Peyer's patch (tissue), 4 donors: ENCODE measurements around the gene PSMC3. TPM values are rescaled to one million over a fixed set of nuclear protein-coding genes. Genes with fewer than 3 reads are reported as not detected.

ENCODE experiments used
- DNase-seq, 3 donors: peaks; one replicate each; pipeline ENCODE4 v3.0.0-alpha.2; 2017 to 2019
- H3K27ac ChIP-seq, 4 donors: fragments of 200-600 bp; sonication (generic); one replicate each; pipeline ENCODE4 v1.5.1; 2016 to 2019
- H3K27me3 ChIP-seq, 2 donors: fragments of 200-600 bp; sonication (generic); one replicate each; pipeline ENCODE4 v1.5.1; 2019
- H3K36me3 ChIP-seq, 3 donors: fragments of 200-600 bp; sonication (generic); one replicate each; pipeline ENCODE4 v1.5.1; 2016 to 2019
- H3K4me1 ChIP-seq, 4 donors: fragments of 200-600 bp; sonication (generic); one replicate each; pipeline ENCODE4 v1.5.1; 2016 to 2019
- H3K4me3 ChIP-seq, 4 donors: fragments of 200-600 bp; sonication (generic); 1 replicate in 3 of 4; 2 replicates in 1 of 4; pipeline ENCODE4 v1.5.1; 2016 to 2019; ENCODE audit warnings: mild to moderate bottlenecking in 1 of 4
- H3K9me3 ChIP-seq, 4 donors: fragments of 200-600 bp; sonication (generic); one replicate each; pipeline ENCODE4 v1.5.1; 2016 to 2019; ENCODE audit warnings: mild to moderate bottlenecking in 1 of 4
- POLR2A ChIP-seq, 2 donors: fragments of 450-650 bp; IDR thresholded peaks; one replicate each; pipeline ENCODE4 v1.5.1; 2017; ENCODE audit warnings: antibody characterized with exemption in 2 of 2, mild to moderate bottlenecking in 2 of 2, moderate library complexity in 2 of 2
- total RNA-seq, 4 donors: library from RNA; depleted of rRNA; stranded (reverse); fragments of >200 nt; gene quantifications; one replicate each; pipeline ENCODE4 v1.1.0, GENCODE V29; 2016
- TF ChIP-seq, protein P1 (sequence below), 6 experiments: fragments of 450-650 bp in 4 of 6; fragments of 200-600 bp in 2 of 6; sonication (generic) in 1 of 6; IDR thresholded peaks; one replicate each; pipeline ENCODE4 v1.5.1; 2017 to 2019; ENCODE audit warnings: antibody characterized with exemption in 6 of 6, mild to moderate bottlenecking in 3 of 6, moderate library complexity in 1 of 6

PSMC3 gene
- total RNA-seq, 4 donors from 2014 or later: 47.6 to 121 (median 70.9) TPM

GRCh38 chr11:47384498-47384897 lies 41.7 kb downstream of the PSMC3 start:
- no peak for DNase-seq
- H3K36me3 ChIP-seq: no peaks in the 10 kb centered on the region
- TF ChIP-seq, protein P1, sequence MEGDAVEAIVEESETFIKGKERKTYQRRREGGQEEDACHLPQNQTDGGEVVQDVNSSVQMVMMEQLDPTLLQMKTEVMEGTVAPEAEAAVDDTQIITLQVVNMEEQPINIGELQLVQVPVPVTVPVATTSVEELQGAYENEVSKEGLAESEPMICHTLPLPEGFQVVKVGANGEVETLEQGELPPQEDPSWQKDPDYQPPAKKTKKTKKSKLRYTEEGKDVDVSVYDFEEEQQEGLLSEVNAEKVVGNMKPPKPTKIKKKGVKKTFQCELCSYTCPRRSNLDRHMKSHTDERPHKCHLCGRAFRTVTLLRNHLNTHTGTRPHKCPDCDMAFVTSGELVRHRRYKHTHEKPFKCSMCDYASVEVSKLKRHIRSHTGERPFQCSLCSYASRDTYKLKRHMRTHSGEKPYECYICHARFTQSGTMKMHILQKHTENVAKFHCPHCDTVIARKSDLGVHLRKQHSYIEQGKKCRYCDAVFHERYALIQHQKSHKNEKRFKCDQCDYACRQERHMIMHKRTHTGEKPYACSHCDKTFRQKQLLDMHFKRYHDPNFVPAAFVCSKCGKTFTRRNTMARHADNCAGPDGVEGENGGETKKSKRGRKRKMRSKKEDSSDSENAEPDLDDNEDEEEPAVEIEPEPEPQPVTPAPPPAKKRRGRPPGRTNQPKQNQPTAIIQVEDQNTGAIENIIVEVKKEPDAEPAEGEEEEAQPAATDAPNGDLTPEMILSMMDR (IDR thresholded peaks at IDR 0.05): no peak
- TF ChIP-seq POLR2A (IDR thresholded peaks at IDR 0.05): no peak
- no peaks in the 10 kb centered on the region for H3K4me1 ChIP-seq
- H3K27me3 ChIP-seq: no peaks in the 10 kb centered on the region
- H3K27ac ChIP-seq: no peak overlapping the region
- no peaks in the 10 kb centered on the region for H3K9me3 ChIP-seq
- no peak overlapping the region for H3K4me3 ChIP-seq

DNA sequence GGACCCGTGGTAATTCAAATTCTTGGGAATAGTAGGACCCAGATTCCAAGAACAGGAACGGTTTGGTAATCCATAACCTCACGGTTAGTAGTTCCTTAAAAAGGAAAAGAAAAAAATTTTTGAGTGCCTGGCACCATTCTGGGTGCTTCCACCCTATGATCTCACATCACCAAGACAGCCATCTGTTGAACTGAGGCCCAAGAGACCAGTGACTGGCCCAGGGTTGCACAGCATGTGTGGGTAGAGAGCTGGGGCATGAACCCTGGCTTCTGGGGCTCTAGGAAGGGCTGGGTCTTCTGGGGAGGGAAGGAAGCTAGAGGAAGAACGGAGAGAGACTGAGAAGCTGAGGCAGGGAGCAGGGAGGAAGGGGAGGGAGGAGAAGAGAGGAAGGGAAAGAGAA lies 43.2 kb downstream of the PSMC3 start:
- no peak overlapping the region for H3K27ac ChIP-seq
- no peaks in the 10 kb centered on the region for H3K36me3 ChIP-seq
- no peak overlapping the region for H3K4me3 ChIP-seq
- H3K27me3 ChIP-seq: no peaks in the 10 kb centered on the region
- peaks cover 0 to 6% (median 1%) of the 10 kb centered on the region in 4 donors for H3K4me1 ChIP-seq
- no peak for TF ChIP-seq POLR2A (IDR thresholded peaks at IDR 0.05)
- TF ChIP-seq, protein P1 (IDR thresholded peaks at IDR 0.05): no peak
- DNase-seq: no peak
- no peaks in the 10 kb centered on the region for H3K9me3 ChIP-seq

GRCh38 chr11:47380078-47380477 lies 46.2 kb downstream of the PSMC3 start:
- no peaks in the 10 kb centered on the region for H3K36me3 ChIP-seq
- no peak overlapping the region for H3K27ac ChIP-seq
- no peak overlapping the region for H3K4me3 ChIP-seq
- H3K4me1 ChIP-seq: peaks cover 0 to 6% (median 1%) of the 10 kb centered on the region in 4 donors
- TF ChIP-seq, protein P1 (IDR thresholded peaks at IDR 0.05): no peak
- TF ChIP-seq POLR2A (IDR thresholded peaks at IDR 0.05): no peak
- no peaks in the 10 kb centered on the region for H3K27me3 ChIP-seq
- DNase-seq: no peak
- H3K9me3 ChIP-seq: no peaks in the 10 kb centered on the region

DNA sequence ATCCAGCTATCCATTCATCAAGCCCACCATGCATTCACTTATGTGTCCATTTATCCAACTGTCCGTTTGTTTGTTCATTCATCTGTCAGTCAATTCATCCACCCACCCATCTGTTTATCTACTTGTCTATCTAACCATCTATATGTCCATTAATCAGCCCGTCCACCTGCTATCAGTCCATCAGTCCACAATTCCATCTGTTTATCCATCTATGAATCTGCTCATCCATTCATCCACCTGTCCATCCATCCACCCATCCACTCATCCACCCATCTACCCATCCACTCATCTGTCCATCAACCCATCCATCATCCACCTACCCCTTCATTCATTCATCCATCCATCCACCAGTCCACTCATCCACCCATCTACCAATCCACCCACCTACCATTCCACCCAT lies 46.9 kb downstream of the PSMC3 start:
- Histone ChIP-seq H3K4me3 (no peak overlapping the region), H3K27ac (peak overlapping the region in 1 of 4 donors; percentile 88), H3K4me1 (peaks cover 0 to 10% (median 1%) of the 10 kb centered on the region in 4 donors), H3K36me3 (no peaks in the 10 kb centered on the region), H3K9me3 (no peaks in the 10 kb centered on the region), H3K27me3 (no peaks in the 10 kb centered on the region)
- TF ChIP-seq, protein P1 (IDR thresholded peaks at IDR 0.05): no peak
- TF ChIP-seq POLR2A (IDR thresholded peaks at IDR 0.05): no peak
- DNase-seq: no peak

DNA sequence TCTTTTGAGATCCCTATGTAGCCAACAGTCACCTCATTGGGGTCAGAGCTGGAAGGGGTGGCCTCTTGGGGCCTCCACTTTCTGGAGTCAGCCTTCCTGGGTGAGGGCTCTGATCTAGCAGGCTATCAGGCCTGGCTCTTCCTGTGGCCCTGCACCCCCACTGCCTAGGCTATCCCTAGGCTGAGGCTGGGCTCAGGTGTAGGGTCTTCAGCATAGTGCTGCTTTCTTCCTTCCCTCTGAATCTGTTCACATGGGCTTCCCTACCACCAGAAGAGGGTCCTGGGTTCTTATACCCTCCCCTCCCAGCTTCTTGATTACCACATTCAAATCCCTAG lies 47.4 kb downstream of the PSMC3 start:
- Histone ChIP-seq H3K9me3 (no peaks in the 10 kb centered on the region), H3K27me3 (no peaks in the 10 kb centered on the region), H3K36me3 (no peaks in the 10 kb centered on the region), H3K27ac (peak overlapping the region; percentile 76 to 90 (median 83)), H3K4me1 (peaks cover 0 to 13% (median 1%) of the 10 kb centered on the region in 4 donors), H3K4me3 (peak overlapping the region in 1 of 4 donors; percentile 55)
- DNase-seq: no peak
- no peak for TF ChIP-seq POLR2A (IDR thresholded peaks at IDR 0.05)
- TF ChIP-seq, protein P1 (IDR thresholded peaks at IDR 0.05): no peak
